OCI-LY7 (cell line): Measurements from ENCODE around the gene CUEDC1.

Experiments
- EZH2phosphoT487 ChIP-seq: fragments of 200-600 bp; sonication (generic); IDR thresholded peaks from 2 replicates; pipeline ENCODE4 v1.6.1; 2018; ENCODE audit warnings: low read depth, borderline replicate concordance, mild to moderate bottlenecking, mixed run types, antibody characterized with exemption, low read length, moderate library complexity, mixed read lengths
- TF ChIP-seq, protein P1 (sequence below): fragments of 200-600 bp; sonication (generic); conservative IDR thresholded peaks from 2 replicates; pipeline ENCODE4 v1.5.1; 2014; ENCODE audit warnings: mild to moderate bottlenecking, antibody characterized with exemption, low read length, moderate library complexity, mixed read lengths

DNA sequence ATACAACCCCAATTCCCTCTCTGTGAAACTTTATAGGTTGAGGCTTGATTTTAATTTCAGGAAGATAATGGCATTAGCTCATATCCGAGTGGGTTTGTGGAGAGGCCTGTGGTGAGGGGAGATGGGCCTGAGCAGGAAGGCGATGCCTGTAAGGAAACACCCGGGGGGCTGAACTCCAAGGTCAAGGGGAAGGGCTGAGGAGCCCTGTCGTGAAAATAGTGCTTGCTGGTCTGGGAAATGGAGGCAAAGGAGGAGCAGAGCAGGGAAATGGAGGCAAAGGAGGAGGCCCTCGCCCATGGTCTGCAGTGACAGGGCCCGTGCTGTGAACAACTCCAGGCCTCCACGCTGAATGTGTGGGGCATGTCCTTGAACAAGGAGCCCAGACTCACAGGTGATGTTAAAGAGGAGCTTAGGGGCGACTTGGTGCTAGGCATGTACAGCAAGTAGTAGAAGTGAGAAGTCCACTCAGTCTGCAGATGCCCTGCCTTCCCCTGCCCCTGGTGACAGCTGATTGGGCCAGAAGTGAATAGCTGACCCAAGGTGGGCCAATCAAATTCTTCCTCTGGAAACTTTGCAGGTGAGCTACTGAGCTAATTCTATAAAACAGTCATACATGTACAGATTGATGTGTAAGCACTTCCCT lies 143.5 kb downstream of the CUEDC1 start:
- TF ChIP-seq, protein P1, sequence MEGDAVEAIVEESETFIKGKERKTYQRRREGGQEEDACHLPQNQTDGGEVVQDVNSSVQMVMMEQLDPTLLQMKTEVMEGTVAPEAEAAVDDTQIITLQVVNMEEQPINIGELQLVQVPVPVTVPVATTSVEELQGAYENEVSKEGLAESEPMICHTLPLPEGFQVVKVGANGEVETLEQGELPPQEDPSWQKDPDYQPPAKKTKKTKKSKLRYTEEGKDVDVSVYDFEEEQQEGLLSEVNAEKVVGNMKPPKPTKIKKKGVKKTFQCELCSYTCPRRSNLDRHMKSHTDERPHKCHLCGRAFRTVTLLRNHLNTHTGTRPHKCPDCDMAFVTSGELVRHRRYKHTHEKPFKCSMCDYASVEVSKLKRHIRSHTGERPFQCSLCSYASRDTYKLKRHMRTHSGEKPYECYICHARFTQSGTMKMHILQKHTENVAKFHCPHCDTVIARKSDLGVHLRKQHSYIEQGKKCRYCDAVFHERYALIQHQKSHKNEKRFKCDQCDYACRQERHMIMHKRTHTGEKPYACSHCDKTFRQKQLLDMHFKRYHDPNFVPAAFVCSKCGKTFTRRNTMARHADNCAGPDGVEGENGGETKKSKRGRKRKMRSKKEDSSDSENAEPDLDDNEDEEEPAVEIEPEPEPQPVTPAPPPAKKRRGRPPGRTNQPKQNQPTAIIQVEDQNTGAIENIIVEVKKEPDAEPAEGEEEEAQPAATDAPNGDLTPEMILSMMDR, result no peak
- no peak for TF ChIP-seq EZH2phosphoT487
